Activated T-cell treated with anti-CD3 and anti-CD28 coated beads, Interleukin-2, amount 50 U/mL, for 24 hours (primary cell): ENCODE measurements around the gene FHAD1.
A peak's percentile ranks its signal among the peaks of the same experiment; 100 is the strongest.

Source experiments
- DNase-seq: peaks from one replicate; pipeline ENCODE4 v3.0.0-alpha.2; 2020
- H3K27ac Mint-ChIP-seq: 2 replicates; pipeline ENCODE4 v1.8.0; 2020; ENCODE audit warnings: mild to moderate bottlenecking, mixed read lengths
- H3K27me3 Mint-ChIP-seq: 2 replicates; pipeline ENCODE4 v1.8.0; 2020; ENCODE audit warnings: mixed read lengths
- H3K36me3 Mint-ChIP-seq: 2 replicates; pipeline ENCODE4 v1.8.0; 2020; ENCODE audit warnings: low read depth, mixed read lengths
- H3K4me1 Mint-ChIP-seq: 2 replicates; pipeline ENCODE4 v1.8.0; 2020; ENCODE audit warnings: low read depth, mixed read lengths
- H3K4me3 Mint-ChIP-seq: 2 replicates; pipeline ENCODE4 v1.8.0; 2020; ENCODE audit warnings: mild to moderate bottlenecking, moderate library complexity, mixed read lengths
- H3K9me3 Mint-ChIP-seq: 2 replicates; pipeline ENCODE4 v1.8.0; 2020; ENCODE audit warnings: mixed read lengths

FHAD1 gene

DNA sequence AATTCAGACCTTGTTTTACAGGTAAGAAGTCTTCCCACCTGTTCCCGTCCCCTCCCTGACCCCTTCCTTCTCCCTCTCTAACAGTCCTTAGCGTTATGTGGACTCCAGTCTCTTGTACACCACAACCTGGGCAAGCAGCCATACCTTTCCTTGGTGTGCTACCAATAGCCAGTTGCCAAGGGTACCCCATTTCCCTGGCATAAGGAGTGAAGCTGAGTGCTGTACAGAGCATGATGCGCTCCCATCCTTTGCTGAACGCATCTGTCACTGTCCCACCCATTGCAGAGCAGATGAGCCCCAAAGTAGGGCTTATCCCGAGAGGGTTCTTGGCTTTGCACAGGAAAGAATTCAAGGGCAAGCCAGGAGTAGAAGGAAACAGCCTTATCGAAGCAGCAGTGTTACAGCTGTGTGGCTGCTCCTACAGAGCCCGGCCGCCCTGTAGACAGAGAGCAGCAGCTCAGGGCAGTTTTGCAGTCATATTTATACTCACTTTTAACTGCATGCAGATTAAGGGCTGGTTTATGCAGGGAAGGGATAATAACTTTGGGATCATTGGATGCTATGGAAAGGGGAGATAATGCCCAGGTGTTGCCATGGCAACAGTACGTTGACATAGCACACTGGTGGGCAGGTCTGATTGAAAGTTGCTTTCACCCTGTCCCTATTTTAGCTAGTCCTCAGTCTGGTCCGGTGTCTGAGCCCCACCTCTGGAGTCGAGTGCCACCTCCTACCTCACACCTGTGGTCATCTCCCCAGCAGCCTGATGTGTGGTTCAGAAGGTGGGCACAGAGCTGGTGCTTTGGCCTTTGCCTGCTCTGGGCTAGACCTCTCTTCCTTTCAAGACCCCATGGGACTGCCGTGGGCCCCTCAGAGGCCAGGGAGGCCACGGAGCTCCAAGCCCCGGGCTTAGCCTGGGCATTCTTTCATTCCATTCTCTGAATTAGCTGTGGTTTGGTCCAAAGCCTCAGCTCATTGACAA, 5.1 kb downstream of the FHAD1 start:
- Mint-ChIP-seq H3K9me3 (no peaks in the 10 kb centered on the region), H3K27me3 (peaks cover 35% of the 10 kb centered on the region), H3K4me3 (peak overlapping the region; percentile 19), H3K36me3 (no peaks in the 10 kb centered on the region), H3K27ac (peak overlapping the region; percentile 78), H3K4me1 (peaks cover 59% of the 10 kb centered on the region)
- no peak for DNase-seq

- no peaks in the 10 kb centered on the region for H3K36me3 Mint-ChIP-seq
- peaks cover 39% of the 10 kb centered on the region for H3K4me1 Mint-ChIP-seq
- H3K4me3 Mint-ChIP-seq, result no peak overlapping the region
- peaks cover 22% of the 10 kb centered on the region for H3K27me3 Mint-ChIP-seq
- no peak for DNase-seq
- H3K9me3 Mint-ChIP-seq, result no peaks in the 10 kb centered on the region
- H3K27ac Mint-ChIP-seq, result no peak overlapping the region
Observed at GRCh38 chr1:15254559-15254958, 7.5 kb downstream of the FHAD1 start.

GRCh38 chr1:15255582-15256149, 8.6 kb downstream of the FHAD1 start:
- peaks cover 19% of the 10 kb centered on the region for H3K27me3 Mint-ChIP-seq
- DNase-seq, result no peak
- H3K27ac Mint-ChIP-seq, result no peak overlapping the region
- H3K36me3 Mint-ChIP-seq, result no peaks in the 10 kb centered on the region
- no peaks in the 10 kb centered on the region for H3K9me3 Mint-ChIP-seq
- H3K4me3 Mint-ChIP-seq, result no peak overlapping the region
- peaks cover 30% of the 10 kb centered on the region for H3K4me1 Mint-ChIP-seq

DNA sequence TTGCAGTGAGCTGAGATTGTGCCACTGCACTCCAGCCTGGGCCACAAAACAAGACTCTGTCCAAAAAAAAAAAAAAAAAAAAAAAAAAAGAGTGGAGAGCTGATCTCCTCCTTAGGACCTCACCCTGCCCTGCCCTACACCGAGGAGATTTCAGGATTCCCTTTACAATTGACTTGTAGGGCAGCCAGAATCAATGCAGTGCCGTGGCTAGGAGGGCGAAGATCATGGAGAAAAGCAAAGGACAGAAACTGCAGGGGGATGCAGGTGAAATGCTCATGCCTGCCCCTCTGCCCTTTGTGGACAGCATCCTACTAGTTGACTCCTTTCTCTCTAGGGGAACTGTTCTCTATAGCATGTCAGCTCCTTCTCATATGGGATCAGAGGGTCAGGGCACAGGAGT, 9.6 kb downstream of the FHAD1 start:
- Mint-ChIP-seq H3K27me3 (peaks cover 25% of the 10 kb centered on the region), H3K36me3 (no peaks in the 10 kb centered on the region), H3K27ac (no peak overlapping the region), H3K4me3 (no peak overlapping the region), H3K9me3 (no peaks in the 10 kb centered on the region), H3K4me1 (peaks cover 34% of the 10 kb centered on the region)
- DNase-seq, result no peak

GRCh38 chr1:15257309-15257708, 10.3 kb downstream of the FHAD1 start:
- H3K4me1 Mint-ChIP-seq, result peaks cover 34% of the 10 kb centered on the region
- peaks cover 29% of the 10 kb centered on the region for H3K27me3 Mint-ChIP-seq
- H3K4me3 Mint-ChIP-seq, result no peak overlapping the region
- no peaks in the 10 kb centered on the region for H3K9me3 Mint-ChIP-seq
- no peak overlapping the region for H3K27ac Mint-ChIP-seq
- H3K36me3 Mint-ChIP-seq, result no peaks in the 10 kb centered on the region
- no peak for DNase-seq

GRCh38 chr1:15258833-15259621, 12.0 kb downstream of the FHAD1 start:
- Mint-ChIP-seq H3K4me1 (peaks cover 24% of the 10 kb centered on the region), H3K27me3 (peaks cover 43% of the 10 kb centered on the region), H3K4me3 (no peak overlapping the region), H3K36me3 (no peaks in the 10 kb centered on the region), H3K27ac (no peak overlapping the region), H3K9me3 (no peaks in the 10 kb centered on the region)
- DNase-seq, result no peak

DNA sequence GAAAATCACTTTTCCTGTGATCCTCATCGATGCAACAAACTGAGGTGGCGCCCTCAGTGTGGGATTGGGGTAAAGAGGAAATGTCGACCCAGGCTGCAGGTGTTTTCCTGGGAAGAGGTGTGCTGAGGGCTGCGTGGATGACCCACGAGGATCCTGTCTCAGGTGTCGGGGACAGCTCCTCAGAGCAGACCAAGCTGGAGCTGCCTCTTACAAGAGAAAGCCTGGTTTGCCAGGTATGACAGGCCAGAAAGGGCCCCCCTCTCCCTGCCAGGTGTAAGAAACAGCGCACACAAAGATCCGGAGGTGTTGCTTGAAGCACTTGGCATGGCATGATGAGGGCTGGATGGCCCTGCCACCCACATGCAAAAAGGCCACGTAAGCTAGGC, 12.6 kb downstream of the FHAD1 start:
- no peaks in the 10 kb centered on the region for H3K36me3 Mint-ChIP-seq
- H3K27ac Mint-ChIP-seq, result no peak overlapping the region
- H3K4me1 Mint-ChIP-seq, result peaks cover 22% of the 10 kb centered on the region
- H3K4me3 Mint-ChIP-seq, result no peak overlapping the region
- peaks cover under 1% of the 10 kb centered on the region for H3K9me3 Mint-ChIP-seq
- DNase-seq, result peak; percentile 20
- H3K27me3 Mint-ChIP-seq, result peaks cover 48% of the 10 kb centered on the region

DNA sequence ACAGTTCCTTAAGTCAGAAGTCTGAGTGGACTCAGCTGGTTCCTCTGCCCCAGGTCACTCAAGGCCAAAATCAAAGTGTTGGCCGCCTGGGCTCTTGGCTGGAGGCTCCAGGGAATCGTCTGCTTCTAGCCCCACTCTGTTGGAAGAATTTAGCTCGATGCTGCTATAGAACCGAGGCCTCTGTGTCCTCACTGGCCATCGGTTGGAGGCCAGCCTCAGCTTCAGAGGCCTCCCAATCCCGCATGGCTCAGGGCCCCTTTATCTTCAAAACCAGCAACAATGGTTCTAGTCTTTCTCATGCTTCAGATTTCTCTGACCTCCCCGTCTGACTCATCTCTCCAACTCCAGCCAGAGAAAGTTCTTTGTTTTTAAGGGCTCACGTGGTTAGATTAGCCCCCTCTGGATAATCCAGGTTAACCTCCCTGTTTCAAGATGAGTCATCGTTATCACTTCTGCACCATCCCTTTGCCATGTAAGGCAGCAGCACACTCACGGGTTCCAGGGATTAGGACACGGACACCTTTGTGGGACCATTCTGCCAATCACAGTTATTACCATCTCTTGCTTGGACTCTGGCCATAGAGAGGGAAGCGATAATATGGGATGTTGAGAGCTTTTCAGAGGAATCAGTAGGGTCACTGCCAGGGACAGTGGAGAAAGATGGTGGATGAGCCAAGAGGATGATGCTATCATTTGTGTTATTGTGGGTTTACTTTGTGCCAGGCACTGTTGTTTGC, 13.6 kb downstream of the FHAD1 start:
- DNase-seq, result peak; percentile 23
- Mint-ChIP-seq H3K27me3 (peaks cover 57% of the 10 kb centered on the region), H3K27ac (no peak overlapping the region), H3K4me1 (peaks cover 22% of the 10 kb centered on the region), H3K9me3 (peaks cover 5% of the 10 kb centered on the region), H3K4me3 (no peak overlapping the region), H3K36me3 (no peaks in the 10 kb centered on the region)

- Mint-ChIP-seq H3K9me3 (peaks cover 5% of the 10 kb centered on the region), H3K27me3 (peaks cover 60% of the 10 kb centered on the region), H3K27ac (no peak overlapping the region), H3K36me3 (no peaks in the 10 kb centered on the region), H3K4me1 (peaks cover 22% of the 10 kb centered on the region), H3K4me3 (peak overlapping the region; percentile 36)
- DNase-seq, result peak; percentile 45
Observed at GRCh38 chr1:15261155-15262002, 14.4 kb downstream of the FHAD1 start.

DNA sequence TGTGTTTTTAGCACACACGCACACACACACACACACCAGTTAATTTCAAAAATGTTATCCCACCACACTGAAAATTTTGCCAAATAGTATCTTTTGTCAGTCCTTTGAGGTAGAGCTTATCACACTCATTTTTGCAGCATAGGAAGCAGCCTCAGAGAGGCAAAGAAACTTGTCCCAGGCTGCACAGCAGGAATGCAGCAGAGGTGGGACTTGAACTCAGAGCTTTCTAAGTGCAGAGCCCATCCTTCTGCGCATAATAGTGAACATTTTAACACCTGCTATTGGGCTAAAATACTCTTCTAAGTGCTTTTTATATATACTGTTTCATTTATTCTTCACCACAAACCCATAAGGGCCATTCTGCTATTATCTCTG, 15.0 kb downstream of the FHAD1 start:
- Mint-ChIP-seq H3K4me1 (peaks cover 22% of the 10 kb centered on the region), H3K36me3 (no peaks in the 10 kb centered on the region), H3K9me3 (peaks cover 5% of the 10 kb centered on the region), H3K4me3 (no peak overlapping the region), H3K27me3 (peaks cover 65% of the 10 kb centered on the region), H3K27ac (no peak overlapping the region)
- no peak for DNase-seq

GRCh38 chr1:15262706-15263105, 15.7 kb downstream of the FHAD1 start:
- Mint-ChIP-seq H3K27me3 (peaks cover 62% of the 10 kb centered on the region), H3K4me1 (peaks cover 22% of the 10 kb centered on the region)
- no peak for DNase-seq

GRCh38 chr1:15264769-15265168, 17.7 kb downstream of the FHAD1 start:
- Mint-ChIP-seq H3K27ac (no peak overlapping the region), H3K27me3 (peaks cover 69% of the 10 kb centered on the region), H3K36me3 (no peaks in the 10 kb centered on the region), H3K4me1 (peaks cover 22% of the 10 kb centered on the region), H3K4me3 (no peak overlapping the region), H3K9me3 (peaks cover 5% of the 10 kb centered on the region)
- DNase-seq, result no peak

More at GRCh38 chr1:15262706-15263105, 15.7 kb downstream of the FHAD1 start:
- Mint-ChIP-seq H3K27ac (no peak overlapping the region), H3K9me3 (peaks cover 5% of the 10 kb centered on the region), H3K4me3 (no peak overlapping the region), H3K36me3 (no peaks in the 10 kb centered on the region)

DNA sequence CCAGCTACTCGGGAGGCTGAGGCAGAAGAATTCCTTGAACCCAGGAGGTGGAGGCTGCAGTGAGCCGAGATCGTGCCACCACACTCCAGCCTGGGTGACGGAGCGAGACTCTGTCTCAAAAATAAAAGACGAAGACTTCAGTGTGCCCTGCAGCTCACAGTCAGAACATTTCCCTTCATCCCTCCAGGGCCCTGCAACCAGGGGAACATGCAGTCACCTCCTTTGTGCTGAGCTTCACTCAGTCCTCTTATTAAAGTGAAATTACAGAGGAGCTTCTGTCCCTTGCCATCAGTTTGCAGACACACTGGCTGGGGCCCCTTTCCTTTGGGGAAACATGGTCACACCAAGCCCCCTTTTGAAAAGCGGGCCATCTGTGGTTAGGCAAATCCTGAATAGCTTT, 24.2 kb downstream of the FHAD1 start:
- Mint-ChIP-seq H3K9me3 (no peaks in the 10 kb centered on the region), H3K27ac (no peak overlapping the region), H3K36me3 (no peaks in the 10 kb centered on the region), H3K27me3 (peaks cover 43% of the 10 kb centered on the region), H3K4me1 (peaks cover 4% of the 10 kb centered on the region), H3K4me3 (no peak overlapping the region)
- no peak for DNase-seq
